SH-SY5Y (cell line): ENCODE results near the gene CCL23.

Source experiments
- GATA2 ChIP-seq: IDR thresholded peaks from 2 replicates; pipeline ENCODE4 v1.6.1; 2011; ENCODE audit warnings: mild to moderate bottlenecking, low read depth, low read length
- GATA3 ChIP-seq: IDR thresholded peaks from 2 replicates; pipeline ENCODE4 v1.6.1; 2011; ENCODE audit warnings: low read depth, mild to moderate bottlenecking, low read length, moderate library complexity

DNA sequence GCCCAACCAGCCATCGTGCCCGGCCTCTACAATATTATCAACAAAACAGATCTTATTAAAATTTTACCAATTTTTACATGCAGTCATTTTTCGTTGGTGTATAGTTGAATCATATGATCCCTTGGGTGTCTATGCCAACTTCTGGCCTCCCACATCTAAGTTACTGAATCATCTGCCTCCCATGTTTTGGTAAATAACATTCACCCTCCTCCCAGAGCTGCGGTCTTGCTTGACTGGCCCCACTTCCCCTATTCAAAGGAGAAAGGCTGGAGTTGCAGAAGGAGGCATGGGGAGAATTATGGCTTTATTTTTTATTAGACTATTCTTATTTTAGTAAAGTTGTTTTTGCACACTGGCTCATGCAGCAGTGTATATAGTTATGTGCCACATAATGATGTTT, 18.5 kb upstream of the CCL23 start:
- TF ChIP-seq GATA3 = no peak
- no peak for TF ChIP-seq GATA2
